ENCODE data around the gene AKT3. TPM values are rescaled to one million over a fixed set of nuclear protein-coding genes. Genes with fewer than 3 reads are reported as not detected.

The AKT3 gene
- total RNA-seq, 1 donor from 2014 or later, result 36.2 TPM

DNA sequence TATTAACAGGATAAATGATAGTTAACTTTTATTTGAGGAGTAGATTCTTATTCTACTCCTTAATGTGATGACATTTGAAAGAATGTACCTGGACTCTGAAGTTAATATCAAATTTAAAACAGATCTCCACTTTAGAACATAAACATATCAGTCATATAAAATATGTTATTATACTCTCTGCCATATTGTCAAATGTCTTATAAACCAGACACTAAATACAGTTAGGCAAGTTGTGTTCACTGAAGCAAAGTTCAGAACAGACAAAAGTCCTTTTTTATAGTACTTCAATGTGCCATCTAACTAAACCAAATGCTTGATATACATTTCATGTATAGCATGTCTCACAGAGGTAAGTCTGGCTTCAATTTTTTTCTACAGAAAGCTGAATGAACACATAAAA, 285.2 kb downstream of the AKT3 start:
- DNase-seq (ENCODE audit: low spot score), result no peak
- H3K4me1 ChIP-seq, result no peaks in the 10 kb centered on the region
- H3K36me3 ChIP-seq, result no peaks in the 10 kb centered on the region
- H3K9me3 Mint-ChIP-seq, result peaks cover 7% of the 10 kb centered on the region
- H3F3A ChIP-seq (ENCODE audit: low read depth), result no peaks in the 10 kb centered on the region
- H3K27me3 Mint-ChIP-seq (ENCODE audit: insufficient read depth, low read depth), result no peaks in the 10 kb centered on the region
- no peaks in the 10 kb centered on the region for H3K27me3 ChIP-seq
- H2AFZ ChIP-seq (replicated peaks), result no peak overlapping the region
- no peaks in the 10 kb centered on the region for H3K79me2 ChIP-seq (ENCODE audit: low read depth)
- TF ChIP-seq, protein P1, sequence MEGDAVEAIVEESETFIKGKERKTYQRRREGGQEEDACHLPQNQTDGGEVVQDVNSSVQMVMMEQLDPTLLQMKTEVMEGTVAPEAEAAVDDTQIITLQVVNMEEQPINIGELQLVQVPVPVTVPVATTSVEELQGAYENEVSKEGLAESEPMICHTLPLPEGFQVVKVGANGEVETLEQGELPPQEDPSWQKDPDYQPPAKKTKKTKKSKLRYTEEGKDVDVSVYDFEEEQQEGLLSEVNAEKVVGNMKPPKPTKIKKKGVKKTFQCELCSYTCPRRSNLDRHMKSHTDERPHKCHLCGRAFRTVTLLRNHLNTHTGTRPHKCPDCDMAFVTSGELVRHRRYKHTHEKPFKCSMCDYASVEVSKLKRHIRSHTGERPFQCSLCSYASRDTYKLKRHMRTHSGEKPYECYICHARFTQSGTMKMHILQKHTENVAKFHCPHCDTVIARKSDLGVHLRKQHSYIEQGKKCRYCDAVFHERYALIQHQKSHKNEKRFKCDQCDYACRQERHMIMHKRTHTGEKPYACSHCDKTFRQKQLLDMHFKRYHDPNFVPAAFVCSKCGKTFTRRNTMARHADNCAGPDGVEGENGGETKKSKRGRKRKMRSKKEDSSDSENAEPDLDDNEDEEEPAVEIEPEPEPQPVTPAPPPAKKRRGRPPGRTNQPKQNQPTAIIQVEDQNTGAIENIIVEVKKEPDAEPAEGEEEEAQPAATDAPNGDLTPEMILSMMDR (IDR thresholded peaks at IDR 0.05), result no peak
- TF ChIP-seq EZH2phosphoT487 (IDR thresholded peaks at IDR 0.05), result no peak
- TF ChIP-seq EZH2 (IDR thresholded peaks at IDR 0.05), result no peak
- no peak overlapping the region for H3K9ac ChIP-seq
- H3K4me3 ChIP-seq, result no peak overlapping the region
- H3K4me1 Mint-ChIP-seq, result no peaks in the 10 kb centered on the region
- no peaks in the 10 kb centered on the region for H4K20me1 ChIP-seq (ENCODE audit: low read depth)
- H3K4me3 Mint-ChIP-seq, result no peak overlapping the region
- peaks cover 17% of the 10 kb centered on the region for H3K36me3 Mint-ChIP-seq
- peaks cover 7% of the 10 kb centered on the region for H3K9me3 ChIP-seq (ENCODE audit: low read depth)
- no peak overlapping the region for H3K27ac Mint-ChIP-seq
- H3K4me2 ChIP-seq, result no peak overlapping the region
- H3K27ac ChIP-seq, result no peak overlapping the region

DNA sequence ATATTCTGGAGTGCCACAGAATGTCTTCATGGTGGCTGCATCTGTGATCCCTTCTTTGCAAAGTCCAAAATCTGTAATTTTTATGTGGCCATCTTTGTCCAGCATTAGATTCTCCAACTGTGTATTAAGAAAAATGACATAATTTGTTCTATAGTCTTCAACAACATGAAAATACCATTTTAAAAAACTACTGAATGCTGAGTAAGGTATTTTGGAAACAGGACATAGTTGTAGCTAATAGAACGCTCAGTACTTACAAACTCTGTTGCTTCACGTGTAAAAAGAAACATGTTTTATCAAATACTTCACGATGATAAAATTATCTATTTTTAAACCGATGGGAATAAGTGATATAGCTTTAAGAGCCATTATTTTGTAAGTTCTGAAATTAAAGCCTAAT, 286.3 kb downstream of the AKT3 start:
- Mint-ChIP-seq H3K4me1 (no peaks in the 10 kb centered on the region), H3K27ac (no peak overlapping the region), H3K27me3 (ENCODE audit: insufficient read depth, low read depth) (no peaks in the 10 kb centered on the region), H3K4me3 (no peak overlapping the region), H3K9me3 (peaks cover 7% of the 10 kb centered on the region), H3K36me3 (peaks cover 17% of the 10 kb centered on the region)
- H3K79me2 ChIP-seq (ENCODE audit: low read depth), result no peaks in the 10 kb centered on the region
- H3K9me3 ChIP-seq (ENCODE audit: low read depth), result peaks cover 7% of the 10 kb centered on the region
- TF ChIP-seq EZH2 (IDR thresholded peaks at IDR 0.05) (no peak), EZH2phosphoT487 (IDR thresholded peaks at IDR 0.05) (no peak)
- TF ChIP-seq, protein P1 (IDR thresholded peaks at IDR 0.05), result no peak
- no peak overlapping the region for H3K4me2 ChIP-seq
- H3K27me3 ChIP-seq, result no peaks in the 10 kb centered on the region
- no peak for DNase-seq (ENCODE audit: low spot score)
- H3F3A ChIP-seq (ENCODE audit: low read depth), result no peaks in the 10 kb centered on the region
- no peak overlapping the region for H3K9ac ChIP-seq
- H3K4me3 ChIP-seq, result no peak overlapping the region
- H2AFZ ChIP-seq (replicated peaks), result no peak overlapping the region
- H3K27ac ChIP-seq, result no peak overlapping the region
- H4K20me1 ChIP-seq (ENCODE audit: low read depth), result no peaks in the 10 kb centered on the region
- no peaks in the 10 kb centered on the region for H3K4me1 ChIP-seq
- no peaks in the 10 kb centered on the region for H3K36me3 ChIP-seq

DNA sequence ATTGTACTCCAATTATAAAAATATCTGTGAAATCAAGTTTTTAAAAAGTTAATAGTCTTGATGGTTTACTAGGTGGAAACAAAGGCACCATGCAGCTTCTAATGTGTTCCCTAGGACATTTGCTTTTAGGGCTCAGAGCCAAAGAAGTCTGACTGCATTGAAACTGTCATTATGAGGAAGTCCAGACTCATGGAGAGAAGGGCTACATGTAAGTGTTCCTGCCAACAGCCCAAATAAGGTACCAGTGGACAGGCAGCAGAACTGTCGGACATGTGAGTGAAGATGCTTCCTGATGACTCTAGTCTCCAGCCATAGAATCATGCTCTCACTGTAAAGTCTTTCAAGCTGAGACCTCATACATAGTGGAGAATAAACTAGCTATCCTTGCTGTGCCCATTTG, 287.6 kb downstream of the AKT3 start:
- peaks cover 16% of the 10 kb centered on the region for H3K36me3 Mint-ChIP-seq
- no peaks in the 10 kb centered on the region for H3K4me1 ChIP-seq
- no peak for DNase-seq (ENCODE audit: low spot score)
- TF ChIP-seq EZH2 (IDR thresholded peaks at IDR 0.05) (no peak), EZH2phosphoT487 (IDR thresholded peaks at IDR 0.05) (no peak)
- TF ChIP-seq, protein P1 (IDR thresholded peaks at IDR 0.05), result no peak
- no peaks in the 10 kb centered on the region for H4K20me1 ChIP-seq (ENCODE audit: low read depth)
- no peak overlapping the region for H3K27ac Mint-ChIP-seq
- no peaks in the 10 kb centered on the region for H3K36me3 ChIP-seq
- H3K27me3 ChIP-seq, result no peaks in the 10 kb centered on the region
- no peak overlapping the region for H3K9ac ChIP-seq
- peaks cover 7% of the 10 kb centered on the region for H3K9me3 ChIP-seq (ENCODE audit: low read depth)
- no peak overlapping the region for H3K27ac ChIP-seq
- no peak overlapping the region for H3K4me3 ChIP-seq
- H3F3A ChIP-seq (ENCODE audit: low read depth), result no peaks in the 10 kb centered on the region
- H3K4me2 ChIP-seq, result no peak overlapping the region
- H3K27me3 Mint-ChIP-seq (ENCODE audit: insufficient read depth, low read depth), result no peaks in the 10 kb centered on the region
- no peaks in the 10 kb centered on the region for H3K79me2 ChIP-seq (ENCODE audit: low read depth)
- no peaks in the 10 kb centered on the region for H3K4me1 Mint-ChIP-seq
- no peak overlapping the region for H2AFZ ChIP-seq (replicated peaks)
- H3K9me3 Mint-ChIP-seq, result peaks cover 7% of the 10 kb centered on the region
- no peak overlapping the region for H3K4me3 Mint-ChIP-seq

All from neural progenitor cell (in vitro differentiated cells).